Measurements from ENCODE around the gene OSBPL8. TPM values are rescaled to one million over a fixed set of nuclear protein-coding genes. Genes with fewer than 3 reads are reported as not detected.

The OSBPL8 gene
- total RNA-seq, 2 experiments from 2014 or later: 25.0 to 61.3 TPM

DNA sequence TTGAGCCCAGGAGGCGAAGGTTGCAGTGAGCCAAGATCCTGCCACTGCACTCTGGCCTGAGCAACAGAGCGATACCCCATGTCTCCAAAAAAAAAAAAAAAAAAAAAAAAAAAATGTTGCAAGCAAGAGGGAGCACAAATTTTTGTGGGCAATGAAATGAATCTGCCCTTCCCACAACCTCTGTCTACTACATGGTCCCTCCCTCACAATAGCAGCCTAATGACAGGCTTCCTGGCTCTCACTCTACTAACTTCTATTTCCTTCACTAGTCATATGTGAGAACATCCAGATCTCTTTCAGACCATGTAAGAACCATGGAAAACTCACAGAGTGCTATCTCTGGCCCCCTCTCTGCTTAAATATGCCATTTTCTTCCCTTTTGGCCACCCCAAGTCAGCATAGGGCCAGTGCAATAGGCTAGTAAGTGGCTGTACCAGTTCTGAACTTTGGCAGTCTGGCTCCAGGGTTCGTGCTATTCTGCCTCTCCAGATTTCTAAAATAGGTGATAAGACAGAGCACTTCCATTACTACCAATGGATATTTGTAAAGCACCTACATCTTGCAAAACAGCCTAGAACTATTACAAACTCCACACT is 7.1 kb downstream of the OSBPL8 start:
- H3K27ac ChIP-seq (ENCODE audit: low read depth, low read length, poor library complexity, severe bottlenecking): no peak overlapping the region
- CTCF ChIA-PET (ENCODE audit: unreplicated experiment): no interaction called here
- peaks cover 66% of the 10 kb centered on the region for H3K4me1 ChIP-seq (ENCODE audit: insufficient read depth, low read length, poor library complexity, severe bottlenecking)

GRCh38 chr12:76551482-76551888 is 8.1 kb downstream of the OSBPL8 start:
- CTCF ChIA-PET (ENCODE audit: unreplicated experiment): no interaction called here
- peak overlapping the region; percentile 34 for H3K27ac ChIP-seq (ENCODE audit: low read depth, low read length, poor library complexity, severe bottlenecking)
- H3K4me3 ChIP-seq (ENCODE audit: low read depth, low read length, poor library complexity, severe bottlenecking): no peak overlapping the region
- DNase-seq (ENCODE audit: low spot score): no peak
- H3K9me2 ChIP-seq (ENCODE audit: insufficient read depth, low read length): no peaks in the 10 kb centered on the region
- no TSS peak for BruUV-seq (replicated peaks)
- H3K9me3 ChIP-seq (ENCODE audit: low read length): no peaks in the 10 kb centered on the region
- POLR2A ChIA-PET: interaction anchor here (0.6 to 2.1 kb wide), 5 partner anchors 9 to 1038 kb away, joined by 3 to 8 read pairs (median 4); no protein-coding TSS in a partner anchor
- H2AFZ ChIP-seq (ENCODE audit: low read length): no peak overlapping the region
- no peak for TF ChIP-seq EZH2phosphoT487 (IDR thresholded peaks at IDR 0.05; ENCODE audit: borderline replicate concordance, low read depth, low read length)
- TF ChIP-seq, protein P1, sequence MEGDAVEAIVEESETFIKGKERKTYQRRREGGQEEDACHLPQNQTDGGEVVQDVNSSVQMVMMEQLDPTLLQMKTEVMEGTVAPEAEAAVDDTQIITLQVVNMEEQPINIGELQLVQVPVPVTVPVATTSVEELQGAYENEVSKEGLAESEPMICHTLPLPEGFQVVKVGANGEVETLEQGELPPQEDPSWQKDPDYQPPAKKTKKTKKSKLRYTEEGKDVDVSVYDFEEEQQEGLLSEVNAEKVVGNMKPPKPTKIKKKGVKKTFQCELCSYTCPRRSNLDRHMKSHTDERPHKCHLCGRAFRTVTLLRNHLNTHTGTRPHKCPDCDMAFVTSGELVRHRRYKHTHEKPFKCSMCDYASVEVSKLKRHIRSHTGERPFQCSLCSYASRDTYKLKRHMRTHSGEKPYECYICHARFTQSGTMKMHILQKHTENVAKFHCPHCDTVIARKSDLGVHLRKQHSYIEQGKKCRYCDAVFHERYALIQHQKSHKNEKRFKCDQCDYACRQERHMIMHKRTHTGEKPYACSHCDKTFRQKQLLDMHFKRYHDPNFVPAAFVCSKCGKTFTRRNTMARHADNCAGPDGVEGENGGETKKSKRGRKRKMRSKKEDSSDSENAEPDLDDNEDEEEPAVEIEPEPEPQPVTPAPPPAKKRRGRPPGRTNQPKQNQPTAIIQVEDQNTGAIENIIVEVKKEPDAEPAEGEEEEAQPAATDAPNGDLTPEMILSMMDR (conservative IDR thresholded peaks at IDR 0.05; ENCODE audit: low read length): no peak
- peak overlapping the region; percentile 36 for H3K4me2 ChIP-seq (ENCODE audit: low read length)
- peaks cover 99% of the 10 kb centered on the region for H3K79me2 ChIP-seq (ENCODE audit: insufficient read depth, low read depth, low read length)
- H4K20me1 ChIP-seq (ENCODE audit: insufficient read depth, low read length): peaks cover 12% of the 10 kb centered on the region; the same call in 1 of the 2 replicates
- intact Hi-C loops (cut with micrococcal nuclease; ENCODE audit: unreplicated experiment): loop anchor here (10.0 kb wide), 1 partner anchor 1037 kb away; the partner anchor contains the start of gene KRR1
- peaks cover 56% of the 10 kb centered on the region for H3K4me1 ChIP-seq (ENCODE audit: insufficient read depth, low read length, poor library complexity, severe bottlenecking)
- peaks cover 7% of the 10 kb centered on the region for H3K36me3 ChIP-seq (ENCODE audit: insufficient read depth, low read length)

More for the DNA sequence above, 7.1 kb downstream of the OSBPL8 start:
- POLR2A ChIA-PET: interaction anchor here (1.0 to 2.1 kb wide), 2 partner anchors 8 to 12 kb away, joined by 4 to 8 read pairs; no protein-coding TSS in a partner anchor
- intact Hi-C loops (cut with micrococcal nuclease; ENCODE audit: unreplicated experiment): loop anchor here (10.0 kb wide), 1 partner anchor 1038 kb away; the partner anchor contains the start of gene KRR1
- peak overlapping the region; percentile 2; the same call in 1 of the 2 replicates for H3K4me2 ChIP-seq (ENCODE audit: low read length)
- H2AFZ ChIP-seq (ENCODE audit: low read length): no peak overlapping the region
- peaks cover 7% of the 10 kb centered on the region for H3K36me3 ChIP-seq (ENCODE audit: insufficient read depth, low read length)
- no peaks in the 10 kb centered on the region for H3K9me2 ChIP-seq (ENCODE audit: insufficient read depth, low read length)
- H4K20me1 ChIP-seq (ENCODE audit: insufficient read depth, low read length): peaks cover 9% of the 10 kb centered on the region; the same call in 1 of the 2 replicates
- H3K4me3 ChIP-seq (ENCODE audit: low read depth, low read length, poor library complexity, severe bottlenecking): no peak overlapping the region
- no peaks in the 10 kb centered on the region for H3K9me3 ChIP-seq (ENCODE audit: low read length)
- TF ChIP-seq, protein P1 (conservative IDR thresholded peaks at IDR 0.05; ENCODE audit: low read length): no peak
- TF ChIP-seq EZH2phosphoT487 (IDR thresholded peaks at IDR 0.05; ENCODE audit: borderline replicate concordance, low read depth, low read length): no peak
- DNase-seq (ENCODE audit: low spot score): no peak
- no TSS peak for BruUV-seq (replicated peaks)
- H3K79me2 ChIP-seq (ENCODE audit: insufficient read depth, low read depth, low read length): peaks cover 99% of the 10 kb centered on the region

DNA sequence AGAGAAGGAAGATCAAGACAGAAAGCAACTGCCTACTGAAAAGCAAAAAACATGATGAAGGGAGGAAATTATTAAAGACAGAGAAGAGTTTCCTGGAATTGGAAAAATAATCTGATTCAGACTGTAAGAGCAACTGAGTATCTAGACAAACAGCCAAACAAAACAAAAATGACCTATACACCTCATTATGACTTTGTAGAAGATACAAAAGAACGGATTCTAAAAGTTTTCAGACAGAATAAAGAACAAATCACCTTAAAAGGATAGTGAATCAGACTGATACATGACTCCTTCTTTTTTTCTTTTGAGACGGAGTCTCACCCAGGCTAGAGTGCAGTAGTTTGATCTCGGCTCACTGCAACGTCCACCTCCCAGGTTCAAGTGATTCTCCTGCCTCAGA is 10.4 kb downstream of the OSBPL8 start:
- TF ChIP-seq, protein P1 (conservative IDR thresholded peaks at IDR 0.05; ENCODE audit: low read length): no peak
- TF ChIP-seq EZH2phosphoT487 (IDR thresholded peaks at IDR 0.05; ENCODE audit: borderline replicate concordance, low read depth, low read length): no peak
- Histone ChIP-seq H3K9me2 (ENCODE audit: insufficient read depth, low read length) (no peaks in the 10 kb centered on the region), H3K36me3 (ENCODE audit: insufficient read depth, low read length) (peaks cover 7% of the 10 kb centered on the region), H4K20me1 (ENCODE audit: insufficient read depth, low read length) (peaks cover 18% of the 10 kb centered on the region; the same call in 1 of the 2 replicates), H3K9me3 (ENCODE audit: low read length) (no peaks in the 10 kb centered on the region), H3K27ac (ENCODE audit: low read depth, low read length, poor library complexity, severe bottlenecking) (no peak overlapping the region), H3K4me1 (ENCODE audit: insufficient read depth, low read length, poor library complexity, severe bottlenecking) (peaks cover 33% of the 10 kb centered on the region), H3K4me2 (ENCODE audit: low read length) (no peak overlapping the region), H3K4me3 (ENCODE audit: low read depth, low read length, poor library complexity, severe bottlenecking) (no peak overlapping the region), H2AFZ (ENCODE audit: low read length) (no peak overlapping the region), H3K79me2 (ENCODE audit: insufficient read depth, low read depth, low read length) (peaks cover 98% of the 10 kb centered on the region)
- intact Hi-C loops (cut with micrococcal nuclease; ENCODE audit: unreplicated experiment): no loop called here
- no peak for DNase-seq (ENCODE audit: low spot score)
- no TSS peak for BruUV-seq (replicated peaks)
- CTCF ChIA-PET (ENCODE audit: unreplicated experiment): no interaction called here
- POLR2A ChIA-PET: no interaction called here
